OCI-LY1 (cell line): ENCODE data around the gene RND3.

ENCODE experiments used
- H2AFZ ChIP-seq: fragments of 200-600 bp; sonication (generic), shearing (Covaris generic); 2 replicates; pipeline ENCODE4 v1.6.0; 2014; ENCODE audit warnings: antibody characterized with exemption, mild to moderate bottlenecking, low read length
- H3F3A ChIP-seq: fragments of 200-600 bp; sonication (generic), shearing (Covaris generic); 2 replicates; pipeline ENCODE4 v1.6.0; 2014; ENCODE audit warnings: mild to moderate bottlenecking, antibody characterized with exemption, low read length, moderate library complexity; ENCODE audit not compliant: insufficient read depth
- H3K27ac ChIP-seq: fragments of 200-600 bp; sonication (generic); 2 replicates; pipeline ENCODE4 v1.5.1; 2014; ENCODE audit warnings: low read length, mixed run types, mild to moderate bottlenecking, low read depth; ENCODE audit not compliant: poor library complexity, severe bottlenecking
- H3K27me3 ChIP-seq: fragments of 200-600 bp; sonication (generic); 2 replicates; pipeline ENCODE4 v1.6.0; 2014; ENCODE audit warnings: antibody characterized with exemption, mild to moderate bottlenecking, low read length, moderate library complexity; ENCODE audit not compliant: insufficient read depth
- H3K36me3 ChIP-seq: fragments of 200-600 bp; sonication (generic); 2 replicates; pipeline ENCODE4 v1.6.1; 2014; ENCODE audit warnings: mild to moderate bottlenecking, antibody characterized with exemption, low read length, moderate library complexity, mixed read lengths; ENCODE audit not compliant: insufficient read depth
- H3K4me1 ChIP-seq: fragments of 200-600 bp; sonication (generic); 2 replicates; pipeline ENCODE4 v1.5.1; 2014; ENCODE audit warnings: mild to moderate bottlenecking, low read length, moderate library complexity; ENCODE audit not compliant: insufficient read depth, severe bottlenecking
- H3K4me2 ChIP-seq: fragments of 200-600 bp; sonication (generic), shearing (Covaris generic); 2 replicates; pipeline ENCODE4 v1.6.1; 2014; ENCODE audit warnings: low read length
- H3K4me3 ChIP-seq: fragments of 200-600 bp; sonication (generic); 2 replicates; pipeline ENCODE4 v1.5.1; 2014; ENCODE audit warnings: low read length, low read depth, mild to moderate bottlenecking, mixed read lengths; ENCODE audit not compliant: poor library complexity, severe bottlenecking
- H3K79me2 ChIP-seq: fragments of 200-600 bp; shearing (Covaris generic); 2 replicates; pipeline ENCODE4 v1.6.1; 2016; ENCODE audit warnings: mixed run types, low read length, mixed read lengths; ENCODE audit not compliant: insufficient read depth
- H3K9ac ChIP-seq: fragments of 200-600 bp; sonication (generic), shearing (Covaris generic); 2 replicates; pipeline ENCODE4 v1.6.1; 2014; ENCODE audit warnings: mild to moderate bottlenecking, low read length, mixed read lengths
- H3K9me2 ChIP-seq: fragments of 200-600 bp; sonication (generic), shearing (Covaris generic); 2 replicates; pipeline ENCODE4 v1.6.1; 2014; ENCODE audit warnings: low read depth, mild to moderate bottlenecking, low read length, mixed read lengths
- H3K9me3 ChIP-seq: fragments of 200-600 bp; shearing (Covaris generic); 2 replicates; pipeline ENCODE4 v1.6.1; 2014; ENCODE audit warnings: low read length, mixed read lengths
- H4K20me1 ChIP-seq: fragments of 200-600 bp; sonication (generic), shearing (Covaris generic); 2 replicates; pipeline ENCODE4 v1.6.0; 2016; ENCODE audit warnings: mild to moderate bottlenecking, low read length; ENCODE audit not compliant: insufficient read depth
- CTCF ChIP-seq: fragments of 200-600 bp; sonication (generic), shearing (Covaris generic); IDR thresholded peaks from 2 replicates; pipeline ENCODE4 v1.5.1; 2017; ENCODE audit warnings: mild to moderate bottlenecking, antibody characterized with exemption, low read length, moderate library complexity, mixed read lengths
- EZH2 ChIP-seq: fragments of 200-600 bp; sonication (generic), shearing (Covaris generic); IDR thresholded peaks from 2 replicates; pipeline ENCODE4 v1.8.0; 2017; ENCODE audit warnings: borderline replicate concordance, mixed run types, mild to moderate bottlenecking, antibody characterized with exemption, low read length, moderate library complexity, mixed read lengths

RND3 gene

GRCh38 chr2:150471813-150472510 is 15.5 kb downstream of the RND3 start:
- H3K9me2 ChIP-seq: no peaks in the 10 kb centered on the region
- H3K9ac ChIP-seq: no peak overlapping the region
- no peak overlapping the region for H2AFZ ChIP-seq
- H3K4me1 ChIP-seq: no peaks in the 10 kb centered on the region
- TF ChIP-seq CTCF (no peak), EZH2 (no peak)
- no peaks in the 10 kb centered on the region for H3K9me3 ChIP-seq
- no peaks in the 10 kb centered on the region for H3F3A ChIP-seq
- H4K20me1 ChIP-seq: no peaks in the 10 kb centered on the region
- H3K36me3 ChIP-seq: no peaks in the 10 kb centered on the region
- no peak overlapping the region for H3K4me2 ChIP-seq
- H3K4me3 ChIP-seq: no peak overlapping the region
- H3K27me3 ChIP-seq: no peaks in the 10 kb centered on the region
- no peaks in the 10 kb centered on the region for H3K79me2 ChIP-seq
- H3K27ac ChIP-seq: no peak overlapping the region

GRCh38 chr2:150470435-150470834 is 17.0 kb downstream of the RND3 start:
- H3F3A ChIP-seq: no peaks in the 10 kb centered on the region
- H3K27ac ChIP-seq: no peak overlapping the region

GRCh38 chr2:150469706-150470274 is 17.7 kb downstream of the RND3 start:
- TF ChIP-seq CTCF: no peak
- TF ChIP-seq EZH2: no peak
- no peaks in the 10 kb centered on the region for H3K36me3 ChIP-seq

More at GRCh38 chr2:150470435-150470834, 17.0 kb downstream of the RND3 start:
- Histone ChIP-seq H3K36me3 (no peaks in the 10 kb centered on the region), H3K4me2 (no peak overlapping the region), H3K4me1 (no peaks in the 10 kb centered on the region), H3K9ac (no peak overlapping the region), H3K27me3 (no peaks in the 10 kb centered on the region), H3K4me3 (no peak overlapping the region), H2AFZ (no peak overlapping the region), H4K20me1 (no peaks in the 10 kb centered on the region), H3K79me2 (no peaks in the 10 kb centered on the region), H3K9me2 (no peaks in the 10 kb centered on the region), H3K9me3 (no peaks in the 10 kb centered on the region)
- TF ChIP-seq CTCF (no peak), EZH2 (no peak)

More at GRCh38 chr2:150469706-150470274, 17.7 kb downstream of the RND3 start:
- no peak overlapping the region for H2AFZ ChIP-seq
- H3K27me3 ChIP-seq: no peaks in the 10 kb centered on the region
- no peaks in the 10 kb centered on the region for H3K4me1 ChIP-seq
- H3F3A ChIP-seq: no peaks in the 10 kb centered on the region
- no peaks in the 10 kb centered on the region for H3K9me2 ChIP-seq
- no peak overlapping the region for H3K27ac ChIP-seq
- H3K9ac ChIP-seq: no peak overlapping the region
- no peaks in the 10 kb centered on the region for H3K79me2 ChIP-seq
- H3K4me3 ChIP-seq: no peak overlapping the region
- H3K4me2 ChIP-seq: no peak overlapping the region
- H3K9me3 ChIP-seq: no peaks in the 10 kb centered on the region
- no peaks in the 10 kb centered on the region for H4K20me1 ChIP-seq
